ENCODE results near the gene KIF26A. TPM values are rescaled to one million over a fixed set of nuclear protein-coding genes. Genes with fewer than 3 reads are reported as not detected.
A peak's percentile ranks its signal among the peaks of the same experiment; 100 is the strongest.

The KIF26A gene
- total RNA-seq, 3 donors from 2014 or later, result 1.4 to 4.6 (median 2.2) TPM

GRCh38 chr14:104115131-104115600 is 23.2 kb upstream of the KIF26A start:
- Histone ChIP-seq H3K27me3 (peaks cover 5 to 84% of the 10 kb centered on the region in 2 donors), H3K9me3 (no peaks in the 10 kb centered on the region), H3K4me1 (peaks cover 0 to 2% of the 10 kb centered on the region in 2 donors), H3K36me3 (no peaks in the 10 kb centered on the region), H3K4me3 (no peak overlapping the region), H3K27ac (no peak overlapping the region)
- intact Hi-C loops (cut with DNase I; ENCODE audit: low total_unique reads), result no loop called here
- TF ChIP-seq CTCF (IDR thresholded peaks at IDR 0.05) (no peak), POLR2AphosphoS5 (IDR thresholded peaks at IDR 0.05) (no peak), POLR2A (IDR thresholded peaks at IDR 0.05) (no peak)
- DNase-seq (ENCODE audit: low spot score in 2 of 2), result peak in 1 of 2 donors; percentile 39

- Histone ChIP-seq H3K27ac (peak overlapping the region; percentile 66 to 68), H3K4me3 (peak overlapping the region in 2 of 3 donors; percentile 59 to 75), H3K36me3 (no peaks in the 10 kb centered on the region), H3K9me3 (no peaks in the 10 kb centered on the region), H3K4me1 (peaks cover 0 to 2% of the 10 kb centered on the region in 2 donors), H3K27me3 (peaks cover 5 to 78% of the 10 kb centered on the region in 2 donors)
- no peak for DNase-seq (ENCODE audit: low spot score in 2 of 2)
- intact Hi-C loops (cut with DNase I; ENCODE audit: low total_unique reads), result no loop called here
- TF ChIP-seq POLR2AphosphoS5 (IDR thresholded peaks at IDR 0.05) (no peak), POLR2A (IDR thresholded peaks at IDR 0.05) (no peak), CTCF (IDR thresholded peaks at IDR 0.05) (no peak)
Observed at GRCh38 chr14:104115691-104116287, 22.6 kb upstream of the KIF26A start.

- intact Hi-C loops (cut with DNase I; ENCODE audit: low total_unique reads), result no loop called here
- Histone ChIP-seq H3K27ac (peak overlapping the region; percentile 66 to 68), H3K4me3 (peak overlapping the region; percentile 36 to 75 (median 59)), H3K4me1 (peaks cover 0 to 2% of the 10 kb centered on the region in 2 donors), H3K9me3 (no peaks in the 10 kb centered on the region), H3K36me3 (no peaks in the 10 kb centered on the region), H3K27me3 (peaks cover 5 to 73% of the 10 kb centered on the region in 2 donors)
- peak in 1 of 2 donors; percentile 54 for DNase-seq (ENCODE audit: low spot score in 2 of 2)
- TF ChIP-seq POLR2A (IDR thresholded peaks at IDR 0.05), result no peak
Observed at GRCh38 chr14:104116288-104116755, 22.1 kb upstream of the KIF26A start.

- DNase-seq (ENCODE audit: low spot score in 2 of 2), result peak; percentile 51 to 74
- Histone ChIP-seq H3K36me3 (no peaks in the 10 kb centered on the region), H3K27ac (peak overlapping the region; percentile 66 to 68), H3K4me3 (peak overlapping the region; percentile 36 to 75 (median 59)), H3K27me3 (peaks cover 5 to 67% of the 10 kb centered on the region in 2 donors), H3K9me3 (no peaks in the 10 kb centered on the region), H3K4me1 (peaks cover 0 to 2% of the 10 kb centered on the region in 2 donors)
- intact Hi-C loops (cut with DNase I; ENCODE audit: low total_unique reads), result no loop called here
- TF ChIP-seq CTCF (IDR thresholded peaks at IDR 0.05) (no peak), POLR2AphosphoS5 (IDR thresholded peaks at IDR 0.05) (no peak), POLR2A (IDR thresholded peaks at IDR 0.05) (no peak)
Observed at GRCh38 chr14:104116756-104117340, 21.5 kb upstream of the KIF26A start.

- peak overlapping the region in 2 of 3 donors; percentile 59 to 75 for H3K4me3 ChIP-seq
- intact Hi-C loops (cut with DNase I; ENCODE audit: low total_unique reads), result no loop called here
- H3K27ac ChIP-seq, result peak overlapping the region; percentile 33 to 68
- no peaks in the 10 kb centered on the region for H3K36me3 ChIP-seq
- H3K9me3 ChIP-seq, result no peaks in the 10 kb centered on the region
- peak in 1 of 2 donors; percentile 51 for DNase-seq (ENCODE audit: low spot score in 2 of 2)
- TF ChIP-seq CTCF (IDR thresholded peaks at IDR 0.05), result no peak
- no peak for TF ChIP-seq POLR2AphosphoS5 (IDR thresholded peaks at IDR 0.05)
- TF ChIP-seq POLR2A (IDR thresholded peaks at IDR 0.05), result no peak
- H3K27me3 ChIP-seq, result peaks cover 5 to 61% of the 10 kb centered on the region in 2 donors
- peaks cover 0 to 2% of the 10 kb centered on the region in 2 donors for H3K4me1 ChIP-seq
Observed at GRCh38 chr14:104117341-104118005, 20.9 kb upstream of the KIF26A start.

Data from breast epithelium (tissue), 4 donors.